Cerebellar cortex (tissue), 1 donor: ENCODE measurements around the gene BDH2.

ENCODE experiments used
- DNase-seq: peaks from one replicate; pipeline ENCODE4 v3.0.0-alpha.2; 2015; ENCODE audit warnings: low spot score

Gene BDH2

GRCh38 chr4:103099691-103100392, at the start of gene BDH2:
Gene BDH2 (minus strand): TSS chr4:103099834. CDS start chr4:103096254, 3,580 bp downstream.
- DNase-seq: peak; percentile 92

GRCh38 chr4:103144926-103145325, 45.3 kb upstream of the BDH2 start:
- DNase-seq: no peak

- no peak for DNase-seq
Measured at GRCh38 chr4:103137446-103137827, 37.8 kb upstream of the BDH2 start.

- DNase-seq: no peak
Measured at GRCh38 chr4:103136671-103137445, 37.2 kb upstream of the BDH2 start.

GRCh38 chr4:103129174-103129573, 29.5 kb upstream of the BDH2 start:
- DNase-seq: no peak

- no peak for DNase-seq
Measured at GRCh38 chr4:103126126-103126525, 26.5 kb upstream of the BDH2 start.

- DNase-seq: no peak
Measured at GRCh38 chr4:103123114-103123513, 23.5 kb upstream of the BDH2 start.

- DNase-seq: no peak
Measured at GRCh38 chr4:103118166-103118565, 18.5 kb upstream of the BDH2 start.

GRCh38 chr4:103111598-103111997, 12.0 kb upstream of the BDH2 start:
- no peak for DNase-seq

GRCh38 chr4:103108542-103108941, 8.9 kb upstream of the BDH2 start:
- no peak for DNase-seq

- DNase-seq: no peak
Measured at GRCh38 chr4:103105558-103106356, 6.1 kb upstream of the BDH2 start.

- DNase-seq: no peak
Measured at GRCh38 chr4:103104886-103105285, 5.3 kb upstream of the BDH2 start.

GRCh38 chr4:103100691-103101090, 1.1 kb upstream of the BDH2 start:
- DNase-seq: peak; percentile 18

- DNase-seq: no peak
Measured at GRCh38 chr4:103098756-103099440, 736 bp downstream of the BDH2 start.

GRCh38 chr4:103098341-103098740, 1.3 kb downstream of the BDH2 start:
- no peak for DNase-seq

- no peak for DNase-seq
Measured at GRCh38 chr4:103097112-103097511, 2.5 kb downstream of the BDH2 start.

- no peak for DNase-seq
Measured at GRCh38 chr4:103095080-103095479, 4.6 kb downstream of the BDH2 start.

- no peak for DNase-seq
Measured at GRCh38 chr4:103092245-103092644, 7.4 kb downstream of the BDH2 start.

GRCh38 chr4:103091601-103092223, 7.9 kb downstream of the BDH2 start:
- DNase-seq: peak; percentile 80

- DNase-seq: no peak
Measured at GRCh38 chr4:103089481-103089880, 10.2 kb downstream of the BDH2 start.

- DNase-seq: no peak
Measured at GRCh38 chr4:103086551-103086950, 13.1 kb downstream of the BDH2 start.
